ENCODE measurements around the gene PPRC1.

Gene PPRC1

DNA sequence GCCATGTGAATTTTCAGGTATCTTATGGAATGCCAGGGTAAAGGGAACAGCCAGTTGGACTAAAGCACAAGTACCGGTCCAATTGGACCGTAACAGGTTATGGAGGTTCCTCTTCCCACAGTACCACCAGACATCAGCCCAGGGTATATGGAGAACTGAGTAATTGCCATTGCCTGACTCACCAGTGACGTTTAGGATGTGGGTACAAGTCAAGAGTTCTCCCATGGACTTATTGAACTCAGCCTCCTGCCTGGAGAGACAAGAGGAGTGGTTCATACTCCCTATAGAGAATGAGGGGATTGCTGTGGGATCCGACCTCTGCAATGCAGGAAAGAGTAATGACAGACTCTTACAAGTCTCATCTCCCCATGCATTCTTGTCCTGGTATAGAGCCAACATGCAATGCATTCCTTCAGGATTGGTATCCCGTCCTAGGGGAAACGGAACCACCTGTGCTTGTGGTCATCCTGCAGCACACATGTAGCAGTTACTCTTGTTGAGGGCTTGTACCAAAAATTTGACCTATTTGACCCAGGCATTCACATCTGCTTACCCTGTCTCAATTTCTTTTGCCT lies 62.5 kb downstream of the PPRC1 start:
- DNase-seq (ENCODE audit: low read depth), result no peak

- no peak for DNase-seq (ENCODE audit: low read depth)
Measured at GRCh38 chr10:102196893-102197292, 64.1 kb downstream of the PPRC1 start.

DNA sequence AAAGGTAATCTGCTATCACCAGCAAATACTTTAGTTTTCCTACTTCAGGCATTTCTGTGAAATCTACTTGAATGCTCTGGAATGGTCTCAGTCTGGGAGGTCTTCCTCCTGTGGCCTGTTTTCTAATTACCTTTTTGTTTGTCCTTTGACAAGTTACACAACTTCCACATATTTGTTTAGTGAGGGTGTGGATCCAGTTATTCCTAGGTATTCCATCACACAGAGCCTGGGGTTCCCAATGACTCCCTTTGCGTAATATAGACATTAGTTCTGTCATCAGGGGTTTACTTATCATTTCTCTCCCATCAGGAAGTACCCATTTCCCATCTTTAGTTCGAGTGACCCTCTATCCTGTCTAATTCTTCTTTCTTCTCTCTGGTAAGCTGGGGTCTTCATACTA lies 65.2 kb downstream of the PPRC1 start:
- no peak for DNase-seq (ENCODE audit: low read depth)

Data from stromal cell of bone marrow (primary cell).